ENCODE data around the gene AFMID.
"Not testable (repeated sequence)": the region's sequence is repeated elsewhere in the genome, so short reads cannot be mapped to it uniquely, and the experiment has no call there.

The AFMID gene

GRCh38 chr17:78186692-78187595, at the start of gene AFMID, which contains the start of gene TK1:
Gene AFMID (plus strand): TSS chr17:78187362. CDS start chr17:78187371, 9 bp downstream.
Gene TK1 (minus strand): TSS chr17:78187052. CDS start chr17:78186994, 58 bp downstream.
- peak; percentile 97 for DNase-seq (ENCODE audit: low spot score)

- DNase-seq (ENCODE audit: low spot score) = peak; percentile 49
Observed at GRCh38 chr17:78137392-78138203, 49.6 kb upstream of the AFMID start.

GRCh38 chr17:78138204-78139060, 48.7 kb upstream of the AFMID start:
- DNase-seq (ENCODE audit: low spot score) = no peak

- DNase-seq (ENCODE audit: low spot score) = not testable (repeated sequence)
Observed at GRCh38 chr17:78139861-78140168, 47.3 kb upstream of the AFMID start.

GRCh38 chr17:78140169-78141051, 46.8 kb upstream of the AFMID start:
- peak; percentile 99 for DNase-seq (ENCODE audit: low spot score)

- no peak for DNase-seq (ENCODE audit: low spot score)
Observed at GRCh38 chr17:78141437-78142118, 45.6 kb upstream of the AFMID start.

GRCh38 chr17:78142119-78142861, 44.9 kb upstream of the AFMID start:
- no peak for DNase-seq (ENCODE audit: low spot score)

- no peak for DNase-seq (ENCODE audit: low spot score)
Observed at GRCh38 chr17:78143214-78144146, 43.7 kb upstream of the AFMID start.

- DNase-seq (ENCODE audit: low spot score) = no peak
Observed at GRCh38 chr17:78144147-78144719, 42.9 kb upstream of the AFMID start.

- no peak for DNase-seq (ENCODE audit: low spot score)
Observed at GRCh38 chr17:78144736-78145641, 42.2 kb upstream of the AFMID start.

GRCh38 chr17:78146471-78146869, 40.7 kb upstream of the AFMID start:
- DNase-seq (ENCODE audit: low spot score) = no peak

- no peak for DNase-seq (ENCODE audit: low spot score)
Observed at GRCh38 chr17:78146881-78147280, 40.3 kb upstream of the AFMID start.

- DNase-seq (ENCODE audit: low spot score) = no peak
Observed at GRCh38 chr17:78147315-78147998, 39.7 kb upstream of the AFMID start.

GRCh38 chr17:78148286-78149016, 38.7 kb upstream of the AFMID start:
- no peak for DNase-seq (ENCODE audit: low spot score)

- no peak for DNase-seq (ENCODE audit: low spot score)
Observed at GRCh38 chr17:78151514-78152008, 35.6 kb upstream of the AFMID start.
